ENCODE results near the gene DTHD1.

The DTHD1 gene

GRCh38 chr4:36303426-36304137 is 22.2 kb downstream of the DTHD1 start:
- Histone ChIP-seq H3K4ac (ENCODE audit: low read depth, low read length) (no peak overlapping the region), H3K36me3 (ENCODE audit: control insufficient read depth in 1 of 2, insufficient read depth in 2 of 2, low read length in 2 of 2) (no peaks in the 10 kb centered on the region), H2BK120ac (ENCODE audit: insufficient read depth, low read length, poor library complexity) (no peak overlapping the region), H3K18ac (ENCODE audit: low read length) (no peak overlapping the region), H3K27me3 (ENCODE audit: insufficient read depth, low read length) (no peaks in the 10 kb centered on the region), H3K27ac (ENCODE audit: low read depth, low read length) (no peak overlapping the region), H2BK5ac (ENCODE audit: low read depth, low read length, poor library complexity) (no peak overlapping the region), H4K8ac (ENCODE audit: low read depth, low read length) (no peak overlapping the region), H2AFZ (ENCODE audit: insufficient read depth, low read length, poor library complexity) (no peak overlapping the region), H2AK5ac (ENCODE audit: low read length) (no peak overlapping the region), H3K9ac (ENCODE audit: low read length) (no peak overlapping the region), H3K4me1 (ENCODE audit: control insufficient read depth in 1 of 2, insufficient read depth in 2 of 2, low read length in 2 of 2) (no peaks in the 10 kb centered on the region), H3K14ac (ENCODE audit: low read length) (no peak overlapping the region), H3K4me2 (ENCODE audit: low read length) (no peak overlapping the region), H4K12ac (ENCODE audit: low read depth, low read length) (no peak overlapping the region), H3K9me3 (ENCODE audit: insufficient read depth, low read depth, low read length) (no peaks in the 10 kb centered on the region), H3K79me2 (ENCODE audit: control insufficient read depth, insufficient read depth, low read length, poor library complexity) (no peaks in the 10 kb centered on the region), H2BK12ac (ENCODE audit: low read length) (no peak overlapping the region), H3K79me1 (ENCODE audit: low read length) (no peaks in the 10 kb centered on the region), H4K91ac (ENCODE audit: low read depth, low read length) (no peak overlapping the region), H3K4me3 (ENCODE audit: low read depth, low read length) (no peak overlapping the region), H3K23ac (ENCODE audit: low read length) (no peak overlapping the region)
- DNase-seq: no peak
- no CpG with 5 or more reads among the region's 3 CpGs for WGBS (ENCODE audit: extremely low coverage, insufficient coverage, insufficient read length)

DNA sequence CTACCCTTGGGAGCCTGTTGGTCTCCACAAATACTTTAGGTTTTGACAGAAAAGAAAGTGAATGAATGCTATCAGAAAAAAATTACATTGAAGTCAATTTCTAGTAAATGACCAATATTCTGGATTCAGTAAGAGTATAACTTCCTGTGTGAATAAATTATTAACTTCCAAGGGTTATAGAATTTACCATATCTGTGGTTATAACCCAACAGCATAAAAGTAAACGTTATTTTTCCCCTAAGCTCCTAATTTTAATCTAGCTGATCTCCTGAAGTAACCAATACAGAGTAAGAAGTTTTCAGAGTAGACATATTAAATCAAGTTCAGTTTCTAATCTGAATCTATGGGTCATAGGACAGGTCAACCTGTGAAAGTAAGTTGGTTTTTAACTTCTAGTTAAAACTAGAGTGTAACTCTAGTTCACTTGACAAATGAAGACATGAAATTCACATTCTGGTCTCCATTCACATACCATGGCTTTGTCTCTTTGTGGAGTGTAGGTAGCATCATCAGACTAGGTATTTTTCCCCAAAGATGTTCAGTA is 22.8 kb downstream of the DTHD1 start:
- Histone ChIP-seq H3K9ac (ENCODE audit: low read length) (no peak overlapping the region), H3K27me3 (ENCODE audit: insufficient read depth, low read length) (no peaks in the 10 kb centered on the region), H4K91ac (ENCODE audit: low read depth, low read length) (no peak overlapping the region), H3K4me2 (ENCODE audit: low read length) (no peak overlapping the region), H3K9me3 (ENCODE audit: insufficient read depth, low read depth, low read length) (no peaks in the 10 kb centered on the region), H2BK5ac (ENCODE audit: low read depth, low read length, poor library complexity) (no peak overlapping the region), H2BK120ac (ENCODE audit: insufficient read depth, low read length, poor library complexity) (no peak overlapping the region), H3K18ac (ENCODE audit: low read length) (no peak overlapping the region), H2AK5ac (ENCODE audit: low read length) (no peak overlapping the region), H3K14ac (ENCODE audit: low read length) (no peak overlapping the region), H3K4me3 (ENCODE audit: low read depth, low read length) (no peak overlapping the region), H3K4me1 (ENCODE audit: control insufficient read depth in 1 of 2, insufficient read depth in 2 of 2, low read length in 2 of 2) (no peaks in the 10 kb centered on the region), H4K8ac (ENCODE audit: low read depth, low read length) (no peak overlapping the region), H3K27ac (ENCODE audit: low read depth, low read length) (no peak overlapping the region), H3K79me2 (ENCODE audit: control insufficient read depth, insufficient read depth, low read length, poor library complexity) (no peaks in the 10 kb centered on the region), H3K36me3 (ENCODE audit: control insufficient read depth in 1 of 2, insufficient read depth in 2 of 2, low read length in 2 of 2) (no peaks in the 10 kb centered on the region), H3K79me1 (ENCODE audit: low read length) (no peaks in the 10 kb centered on the region), H2AFZ (ENCODE audit: insufficient read depth, low read length, poor library complexity) (no peak overlapping the region), H2BK12ac (ENCODE audit: low read length) (no peak overlapping the region), H3K23ac (ENCODE audit: low read length) (no peak overlapping the region), H3K4ac (ENCODE audit: low read depth, low read length) (no peak overlapping the region), H4K12ac (ENCODE audit: low read depth, low read length) (no peak overlapping the region)
- WGBS (ENCODE audit: extremely low coverage, insufficient coverage, insufficient read length): no CpG with 5 or more reads among the region's 1 CpG
- DNase-seq: no peak

DNA sequence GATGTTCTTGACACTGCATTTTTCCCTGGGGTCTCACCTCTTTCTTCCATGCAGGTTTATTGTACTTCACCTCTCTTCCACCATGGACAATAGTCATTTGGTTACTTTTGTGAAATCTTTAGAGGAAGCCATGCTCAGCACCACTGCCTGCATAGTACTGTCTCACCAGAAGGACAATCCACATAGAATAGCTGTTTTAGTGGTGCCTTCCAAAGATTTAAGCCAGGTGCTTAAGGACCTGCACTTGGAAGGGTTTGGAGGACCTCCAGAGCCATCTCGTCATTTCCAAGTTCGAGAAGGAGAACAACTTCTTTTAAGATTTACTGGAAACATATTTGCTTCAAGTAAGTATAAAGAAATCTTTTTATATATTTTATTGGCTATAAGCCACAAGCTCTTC is 26.7 kb downstream of the DTHD1 start:
- Histone ChIP-seq H3K36me3 (ENCODE audit: control insufficient read depth in 1 of 2, insufficient read depth in 2 of 2, low read length in 2 of 2) (no peaks in the 10 kb centered on the region), H3K23ac (ENCODE audit: low read length) (no peak overlapping the region), H3K9ac (ENCODE audit: low read length) (no peak overlapping the region), H2BK5ac (ENCODE audit: low read depth, low read length, poor library complexity) (no peak overlapping the region), H3K27me3 (ENCODE audit: insufficient read depth, low read length) (no peaks in the 10 kb centered on the region), H3K4me2 (ENCODE audit: low read length) (no peak overlapping the region), H3K79me1 (ENCODE audit: low read length) (no peaks in the 10 kb centered on the region), H3K4me1 (ENCODE audit: control insufficient read depth in 1 of 2, insufficient read depth in 2 of 2, low read length in 2 of 2) (no peaks in the 10 kb centered on the region), H3K4me3 (ENCODE audit: low read depth, low read length) (no peak overlapping the region), H3K4ac (ENCODE audit: low read depth, low read length) (no peak overlapping the region), H4K8ac (ENCODE audit: low read depth, low read length) (no peak overlapping the region), H3K79me2 (ENCODE audit: control insufficient read depth, insufficient read depth, low read length, poor library complexity) (no peaks in the 10 kb centered on the region), H2AFZ (ENCODE audit: insufficient read depth, low read length, poor library complexity) (no peak overlapping the region), H4K91ac (ENCODE audit: low read depth, low read length) (no peak overlapping the region), H2AK5ac (ENCODE audit: low read length) (no peak overlapping the region), H2BK120ac (ENCODE audit: insufficient read depth, low read length, poor library complexity) (no peak overlapping the region), H3K27ac (ENCODE audit: low read depth, low read length) (no peak overlapping the region), H3K18ac (ENCODE audit: low read length) (no peak overlapping the region), H3K14ac (ENCODE audit: low read length) (no peak overlapping the region), H4K12ac (ENCODE audit: low read depth, low read length) (no peak overlapping the region), H3K9me3 (ENCODE audit: insufficient read depth, low read depth, low read length) (no peaks in the 10 kb centered on the region), H2BK12ac (ENCODE audit: low read length) (no peak overlapping the region)
- no peak for DNase-seq
- WGBS (ENCODE audit: extremely low coverage, insufficient coverage, insufficient read length): no CpG with 5 or more reads among the region's 2 CpGs

DNA sequence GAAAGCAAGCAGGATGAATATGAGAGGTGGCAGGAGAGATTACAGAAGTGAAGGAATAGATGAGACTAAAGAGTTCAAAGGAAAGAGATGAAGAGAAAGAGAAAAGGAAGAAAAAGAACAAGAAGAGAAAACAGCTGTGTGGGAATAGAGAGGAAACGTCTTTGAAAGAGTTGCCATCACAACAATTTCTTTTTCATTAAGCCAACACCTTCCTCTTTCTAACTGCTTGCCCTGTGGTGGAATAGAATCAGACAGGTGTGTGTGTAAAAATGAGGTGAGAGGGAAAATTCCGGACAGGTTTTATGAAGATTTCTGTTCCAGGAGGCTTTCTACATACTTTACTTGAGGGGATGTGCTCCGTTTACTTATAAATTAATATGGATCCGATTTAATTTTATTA is 28.8 kb downstream of the DTHD1 start:
- Histone ChIP-seq H3K18ac (ENCODE audit: low read length) (no peak overlapping the region), H3K14ac (ENCODE audit: low read length) (no peak overlapping the region), H3K4me3 (ENCODE audit: low read depth, low read length) (no peak overlapping the region), H2BK120ac (ENCODE audit: insufficient read depth, low read length, poor library complexity) (no peak overlapping the region), H2BK12ac (ENCODE audit: low read length) (no peak overlapping the region), H4K8ac (ENCODE audit: low read depth, low read length) (no peak overlapping the region), H3K27me3 (ENCODE audit: insufficient read depth, low read length) (no peaks in the 10 kb centered on the region), H4K91ac (ENCODE audit: low read depth, low read length) (no peak overlapping the region), H3K36me3 (ENCODE audit: control insufficient read depth in 1 of 2, insufficient read depth in 2 of 2, low read length in 2 of 2) (no peaks in the 10 kb centered on the region), H2AFZ (ENCODE audit: insufficient read depth, low read length, poor library complexity) (no peak overlapping the region), H3K79me1 (ENCODE audit: low read length) (no peaks in the 10 kb centered on the region), H3K27ac (ENCODE audit: low read depth, low read length) (no peak overlapping the region), H3K4me1 (ENCODE audit: control insufficient read depth in 1 of 2, insufficient read depth in 2 of 2, low read length in 2 of 2) (no peaks in the 10 kb centered on the region), H3K79me2 (ENCODE audit: control insufficient read depth, insufficient read depth, low read length, poor library complexity) (no peaks in the 10 kb centered on the region), H3K4ac (ENCODE audit: low read depth, low read length) (no peak overlapping the region), H3K9me3 (ENCODE audit: insufficient read depth, low read depth, low read length) (no peaks in the 10 kb centered on the region), H2BK5ac (ENCODE audit: low read depth, low read length, poor library complexity) (no peak overlapping the region), H3K4me2 (ENCODE audit: low read length) (no peak overlapping the region), H4K12ac (ENCODE audit: low read depth, low read length) (no peak overlapping the region), H3K9ac (ENCODE audit: low read length) (no peak overlapping the region), H3K23ac (ENCODE audit: low read length) (no peak overlapping the region), H2AK5ac (ENCODE audit: low read length) (no peak overlapping the region)
- DNase-seq: no peak
- no CpG with 5 or more reads among the region's 4 CpGs for WGBS (ENCODE audit: extremely low coverage, insufficient coverage, insufficient read length)

Measured in trophoblast cell (in vitro differentiated cells and primary cell).